WTC11 (cell line): ENCODE measurements around the gene MGRN1. TPM values are rescaled to one million over a fixed set of nuclear protein-coding genes. Genes with fewer than 3 reads are reported as not detected.

Experiments
- ATAC-seq: fragments of 200-7000 bp; cut with Tn5 transposase; 2 replicates; pipeline ENCODE4 v1.10.0; 2021; ENCODE audit warnings: mild to moderate bottlenecking, moderate library complexity
- CTCF ChIA-PET: fragments of 300-600 bp; sonication (Branson Sonifier 250); formaldehyde crosslinking; loops from one replicate; lab custom pipeline; 2021; ENCODE audit warnings: antibody characterized with exemption; lab: Charles Lee
- POLR2A ChIA-PET: fragments of 350-600 bp; sonication (Branson Sonifier 250); formaldehyde crosslinking; loops from one replicate; lab custom pipeline; 2021; ENCODE audit warnings: antibody characterized with exemption; lab: Charles Lee
- DNase-seq: peaks from one replicate; pipeline ENCODE4 v3.0.0; 2021; ENCODE audit warnings: low spot score
- H3K27ac Mint-ChIP-seq: 2 replicates; pipeline ENCODE4 v1.8.0; 2021; ENCODE audit warnings: mixed read lengths
- H3K27me3 Mint-ChIP-seq: 2 replicates; pipeline ENCODE4 v1.8.0; 2021; ENCODE audit warnings: low read depth, mild to moderate bottlenecking, moderate library complexity, mixed read lengths
- H3K36me3 Mint-ChIP-seq: 2 replicates; pipeline ENCODE4 v1.8.0; 2021; ENCODE audit warnings: mixed read lengths
- H3K4me1 Mint-ChIP-seq: 2 replicates; pipeline ENCODE4 v1.8.0; 2022; ENCODE audit warnings: mixed read lengths
- H3K4me3 Mint-ChIP-seq: 2 replicates; pipeline ENCODE4 v1.8.0; 2021; ENCODE audit warnings: mild to moderate bottlenecking, moderate library complexity, mixed read lengths
- H3K9me3 Mint-ChIP-seq: 2 replicates; pipeline ENCODE4 v1.8.0; 2021; ENCODE audit warnings: mixed read lengths
- FOXJ3 ChIP-seq: sonication (generic); formaldehyde crosslinking; IDR thresholded peaks from 2 replicates; pipeline ENCODE4 v1.9.0; 2021; ENCODE audit warnings: missing genetic modification reagents, mild to moderate bottlenecking, borderline replicate concordance
- FOXK1 ChIP-seq: sonication (generic); formaldehyde crosslinking; IDR thresholded peaks from 2 replicates; pipeline ENCODE4 v1.8.0; 2022; ENCODE audit warnings: mild to moderate bottlenecking, moderate library complexity, missing genetic modification reagents
- FOXP1 ChIP-seq: sonication (generic); formaldehyde crosslinking; IDR thresholded peaks from 2 replicates; pipeline ENCODE4 v1.8.0; 2022; ENCODE audit warnings: missing genetic modification reagents, mild to moderate bottlenecking, moderate library complexity, borderline replicate concordance
- GTF2I ChIP-seq: fragments of 250-450 bp; sonication (Bioruptor Pico); conservative IDR thresholded peaks from 2 replicates; pipeline ENCODE4 v1.4.0; 2021; ENCODE audit warnings: mild to moderate bottlenecking
- IRF2 ChIP-seq: sonication (generic); formaldehyde crosslinking; IDR thresholded peaks from 2 replicates; pipeline ENCODE4 v1.8.0; 2022; ENCODE audit warnings: low read depth, missing genetic modification reagents, borderline replicate concordance
- NFE2L1 ChIP-seq: sonication (generic); formaldehyde crosslinking; IDR thresholded peaks from 2 replicates; pipeline ENCODE4 v1.8.1; 2023; ENCODE audit warnings: missing genetic modification reagents
- RELA ChIP-seq: sonication (generic); formaldehyde crosslinking; IDR thresholded peaks from 2 replicates; pipeline ENCODE4 v1.8.1; 2022; ENCODE audit warnings: missing genetic modification reagents, mild to moderate bottlenecking, borderline replicate concordance
- SOX15 ChIP-seq: fragments of 250-450 bp; sonication (Bioruptor Pico); IDR thresholded peaks from 2 replicates; pipeline ENCODE4 v1.9.0; 2021; ENCODE audit warnings: mild to moderate bottlenecking
- STAT6 ChIP-seq: sonication (generic); formaldehyde crosslinking; conservative IDR thresholded peaks from 2 replicates; pipeline ENCODE4 v1.8.1; 2023; ENCODE audit warnings: mild to moderate bottlenecking, low read depth, missing genetic modification reagents, moderate library complexity
- TCF7 ChIP-seq: sonication (generic); formaldehyde crosslinking; IDR thresholded peaks from 2 replicates; pipeline ENCODE4 v1.8.0; 2022; ENCODE audit warnings: mild to moderate bottlenecking, low read depth, missing genetic modification reagents, moderate library complexity
- USF1 ChIP-seq: sonication (generic); formaldehyde crosslinking; IDR thresholded peaks from 2 replicates; pipeline ENCODE4 v1.8.0; 2022; ENCODE audit warnings: mild to moderate bottlenecking, missing genetic modification reagents
- ZBTB43 ChIP-seq: sonication (generic); formaldehyde crosslinking; IDR thresholded peaks from 2 replicates; pipeline ENCODE4 v1.8.1; 2023; ENCODE audit warnings: mild to moderate bottlenecking, missing genetic modification reagents
- ZNF138 ChIP-seq: sonication (generic); formaldehyde crosslinking; conservative IDR thresholded peaks from 2 replicates; pipeline ENCODE4 v1.8.1; 2022; ENCODE audit warnings: mild to moderate bottlenecking, moderate library complexity, missing genetic modification reagents
- ZNF396 ChIP-seq: fragments of 250-450 bp; sonication (Bioruptor Pico); IDR thresholded peaks from 2 replicates; pipeline ENCODE4 v1.8.0; 2021; ENCODE audit warnings: mild to moderate bottlenecking, moderate library complexity, borderline replicate concordance
- ZNF423 ChIP-seq: fragments of 250-450 bp; sonication (Bioruptor Pico); IDR thresholded peaks from 2 replicates; pipeline ENCODE4 v2.1.2; 2022; ENCODE audit warnings: mild to moderate bottlenecking, moderate library complexity
- total RNA-seq: library from RNA; stranded (reverse); gene quantifications from 3 replicates; pipeline ENCODE4 v1.2.3, GENCODE V29; 2021
- TF ChIP-seq, protein P1 (sequence below): sonication (generic); formaldehyde crosslinking; conservative IDR thresholded peaks from 2 replicates; pipeline ENCODE4 v1.8.1; 2022; ENCODE audit warnings: mild to moderate bottlenecking, missing genetic modification reagents
- TF ChIP-seq, protein P2 (sequence below): sonication (generic); formaldehyde crosslinking; IDR thresholded peaks from 2 replicates; pipeline ENCODE4 v1.8.1; 2023; ENCODE audit warnings: mild to moderate bottlenecking, missing genetic modification reagents
- TF ChIP-seq, protein P3 (sequence below): sonication (generic); formaldehyde crosslinking; IDR thresholded peaks from 2 replicates; pipeline ENCODE4 v1.8.0; 2023; ENCODE audit warnings: mild to moderate bottlenecking, missing genetic modification reagents

MGRN1 gene
- total RNA-seq, 1 experiment from 2014 or later = 88.8 TPM

DNA sequence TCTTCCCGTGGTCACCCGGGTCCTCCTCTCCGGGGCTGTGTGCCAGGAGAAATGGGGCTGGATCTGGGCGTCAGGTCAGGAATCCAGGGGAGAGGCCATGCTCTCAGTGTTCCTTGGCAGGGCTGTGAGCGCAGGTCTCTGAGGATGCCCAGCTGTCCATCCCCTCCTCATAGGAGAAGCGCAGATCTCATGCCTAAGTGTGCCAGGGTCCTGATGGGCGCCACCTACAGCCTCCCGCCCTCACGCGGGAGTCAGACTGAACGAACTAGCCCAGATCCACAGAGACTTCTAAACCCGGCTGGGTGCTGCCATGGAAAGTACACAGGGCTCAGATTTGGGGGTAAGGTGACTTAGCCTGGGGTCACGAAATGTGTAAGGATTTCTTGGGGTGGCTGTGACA, 24.3 kb downstream of the MGRN1 start:
- DNase-seq (no peak), ATAC-seq (no peak)
- Mint-ChIP-seq H3K4me3 (no peak overlapping the region), H3K27me3 (no peaks in the 10 kb centered on the region; the same call in 1 of the 2 replicates), H3K36me3 (peaks cover 10% of the 10 kb centered on the region), H3K27ac (no peak overlapping the region; the same call in 1 of the 2 replicates), H3K9me3 (no peaks in the 10 kb centered on the region), H3K4me1 (no peaks in the 10 kb centered on the region)
- TF ChIP-seq ZNF138 (CRISPR knock-in tag) (no peak), USF1 (no peak), ZNF423 (CRISPR knock-in tag) (no peak), TCF7 (no peak), RELA (no peak), FOXJ3 (CRISPR knock-in tag) (no peak), NFE2L1 (CRISPR knock-in tag) (no peak), STAT6 (CRISPR knock-in tag) (no peak), FOXP1 (CRISPR knock-in tag) (no peak), FOXK1 (no peak)
- TF ChIP-seq, protein P1, sequence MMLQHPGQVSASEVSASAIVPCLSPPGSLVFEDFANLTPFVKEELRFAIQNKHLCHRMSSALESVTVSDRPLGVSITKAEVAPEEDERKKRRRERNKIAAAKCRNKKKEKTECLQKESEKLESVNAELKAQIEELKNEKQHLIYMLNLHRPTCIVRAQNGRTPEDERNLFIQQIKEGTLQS = no peak
- TF ChIP-seq, protein P2, sequence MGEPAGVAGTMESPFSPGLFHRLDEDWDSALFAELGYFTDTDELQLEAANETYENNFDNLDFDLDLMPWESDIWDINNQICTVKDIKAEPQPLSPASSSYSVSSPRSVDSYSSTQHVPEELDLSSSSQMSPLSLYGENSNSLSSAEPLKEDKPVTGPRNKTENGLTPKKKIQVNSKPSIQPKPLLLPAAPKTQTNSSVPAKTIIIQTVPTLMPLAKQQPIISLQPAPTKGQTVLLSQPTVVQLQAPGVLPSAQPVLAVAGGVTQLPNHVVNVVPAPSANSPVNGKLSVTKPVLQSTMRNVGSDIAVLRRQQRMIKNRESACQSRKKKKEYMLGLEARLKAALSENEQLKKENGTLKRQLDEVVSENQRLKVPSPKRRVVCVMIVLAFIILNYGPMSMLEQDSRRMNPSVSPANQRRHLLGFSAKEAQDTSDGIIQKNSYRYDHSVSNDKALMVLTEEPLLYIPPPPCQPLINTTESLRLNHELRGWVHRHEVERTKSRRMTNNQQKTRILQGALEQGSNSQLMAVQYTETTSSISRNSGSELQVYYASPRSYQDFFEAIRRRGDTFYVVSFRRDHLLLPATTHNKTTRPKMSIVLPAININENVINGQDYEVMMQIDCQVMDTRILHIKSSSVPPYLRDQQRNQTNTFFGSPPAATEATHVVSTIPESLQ (CRISPR knock-in tag) = no peak
- ChIA-PET POLR2A (no interaction called here), CTCF (interaction anchor here (1.8 to 2.8 kb wide), 4 partner anchors 11 to 131 kb away, joined by 15 to 19 read pairs (median 18); no protein-coding TSS in a partner anchor)

- H3K4me3 Mint-ChIP-seq = no peak overlapping the region
- no peak for ATAC-seq
- peak overlapping the region; percentile 57; the same call in 1 of the 2 replicates for H3K27ac Mint-ChIP-seq
- H3K9me3 Mint-ChIP-seq = no peaks in the 10 kb centered on the region
- ChIA-PET POLR2A (interaction anchor here (1.0 to 1.4 kb wide), 3 partner anchors 33 to 64 kb away, joined by 3 to 4 read pairs (median 4); no protein-coding TSS in a partner anchor), CTCF (interaction anchor here (0.5 to 2.8 kb wide), 53 partner anchors 8 to 1811 kb away, joined by 3 to 34 read pairs (median 5); partner anchors contain the start of genes ANKS3, DNAAF8, MGRN1 and NUDT16L1)
- H3K27me3 Mint-ChIP-seq = no peaks in the 10 kb centered on the region; the same call in 1 of the 2 replicates
- no peak for DNase-seq
- peaks cover 15% of the 10 kb centered on the region for H3K36me3 Mint-ChIP-seq
- H3K4me1 Mint-ChIP-seq = no peaks in the 10 kb centered on the region
- TF ChIP-seq USF1 = no peak
- no peak for TF ChIP-seq ZNF396 (CRISPR knock-in tag)
- TF ChIP-seq, protein P3, sequence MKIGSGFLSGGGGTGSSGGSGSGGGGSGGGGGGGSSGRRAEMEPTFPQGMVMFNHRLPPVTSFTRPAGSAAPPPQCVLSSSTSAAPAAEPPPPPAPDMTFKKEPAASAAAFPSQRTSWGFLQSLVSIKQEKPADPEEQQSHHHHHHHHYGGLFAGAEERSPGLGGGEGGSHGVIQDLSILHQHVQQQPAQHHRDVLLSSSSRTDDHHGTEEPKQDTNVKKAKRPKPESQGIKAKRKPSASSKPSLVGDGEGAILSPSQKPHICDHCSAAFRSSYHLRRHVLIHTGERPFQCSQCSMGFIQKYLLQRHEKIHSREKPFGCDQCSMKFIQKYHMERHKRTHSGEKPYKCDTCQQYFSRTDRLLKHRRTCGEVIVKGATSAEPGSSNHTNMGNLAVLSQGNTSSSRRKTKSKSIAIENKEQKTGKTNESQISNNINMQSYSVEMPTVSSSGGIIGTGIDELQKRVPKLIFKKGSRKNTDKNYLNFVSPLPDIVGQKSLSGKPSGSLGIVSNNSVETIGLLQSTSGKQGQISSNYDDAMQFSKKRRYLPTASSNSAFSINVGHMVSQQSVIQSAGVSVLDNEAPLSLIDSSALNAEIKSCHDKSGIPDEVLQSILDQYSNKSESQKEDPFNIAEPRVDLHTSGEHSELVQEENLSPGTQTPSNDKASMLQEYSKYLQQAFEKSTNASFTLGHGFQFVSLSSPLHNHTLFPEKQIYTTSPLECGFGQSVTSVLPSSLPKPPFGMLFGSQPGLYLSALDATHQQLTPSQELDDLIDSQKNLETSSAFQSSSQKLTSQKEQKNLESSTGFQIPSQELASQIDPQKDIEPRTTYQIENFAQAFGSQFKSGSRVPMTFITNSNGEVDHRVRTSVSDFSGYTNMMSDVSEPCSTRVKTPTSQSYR (CRISPR knock-in tag) = no peak
- TF ChIP-seq SOX15 (CRISPR knock-in tag) = no peak
- no peak for TF ChIP-seq GTF2I
- TF ChIP-seq IRF2 = no peak
- TF ChIP-seq ZBTB43 = no peak
- TF ChIP-seq, protein P2 (CRISPR knock-in tag) = no peak
Measured at GRCh38 chr16:4649744-4650442, 25.3 kb downstream of the MGRN1 start.
